ENCODE measurements around the gene SFXN5. TPM values are rescaled to one million over a fixed set of nuclear protein-coding genes. Genes with fewer than 3 reads are reported as not detected.

The SFXN5 gene
- total RNA-seq, 1 experiment from 2014 or later: 11.3 TPM

DNA sequence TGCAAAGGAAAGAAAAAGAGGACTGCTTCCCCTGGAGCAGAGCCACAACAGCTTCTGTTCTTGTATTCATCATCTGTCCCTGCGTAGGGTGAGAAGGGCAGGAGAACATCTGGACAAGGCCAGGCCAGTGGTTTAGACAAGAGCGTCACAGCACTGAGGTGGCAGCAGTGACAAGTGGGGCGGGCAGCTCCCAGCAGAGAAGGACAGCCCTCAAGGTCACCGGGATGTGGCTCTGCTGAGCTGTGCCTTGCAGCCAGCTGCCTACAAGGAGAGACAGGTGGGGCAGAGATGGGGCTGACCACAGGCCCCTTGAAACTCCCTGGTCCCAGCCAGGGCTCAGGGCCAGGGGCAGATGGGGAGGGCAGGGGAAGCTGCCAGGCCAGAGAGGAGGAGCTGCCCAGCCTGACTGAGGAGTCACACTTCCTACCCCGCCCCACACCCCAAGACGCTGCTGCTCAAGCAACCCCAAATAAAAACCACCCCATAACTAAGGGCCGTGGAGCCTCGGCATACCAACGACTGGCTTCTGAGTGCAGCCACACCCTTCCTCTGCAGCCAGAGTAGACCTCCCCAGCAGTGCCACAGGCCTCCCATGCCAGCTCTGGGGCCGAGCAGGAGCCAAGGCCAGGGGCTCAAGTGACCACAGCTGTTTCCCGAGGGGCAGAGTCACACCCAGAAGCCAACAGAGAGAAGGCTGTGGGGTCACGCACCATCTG, 35.9 kb upstream of the SFXN5 start:
- CTCF ChIA-PET: interaction anchor here (0.6 to 1.2 kb wide), 2 partner anchors 11 to 144 kb away, joined by 3 to 5 read pairs; no protein-coding TSS in a partner anchor
- Mint-ChIP-seq H3K27ac (ENCODE audit: unreplicated experiment) (no peak overlapping the region), H3K27me3 (ENCODE audit: unreplicated experiment) (no peaks in the 10 kb centered on the region), H3K36me3 (ENCODE audit: insufficient read depth, unreplicated experiment) (peaks cover 25% of the 10 kb centered on the region), H3K4me1 (ENCODE audit: low read depth, unreplicated experiment) (peaks cover 38% of the 10 kb centered on the region), H3K4me3 (ENCODE audit: low read depth, unreplicated experiment) (no peak overlapping the region), H3K9me3 (ENCODE audit: low read depth, unreplicated experiment) (no peaks in the 10 kb centered on the region)
- DNase-seq: no peak
- TF ChIP-seq, protein P1, sequence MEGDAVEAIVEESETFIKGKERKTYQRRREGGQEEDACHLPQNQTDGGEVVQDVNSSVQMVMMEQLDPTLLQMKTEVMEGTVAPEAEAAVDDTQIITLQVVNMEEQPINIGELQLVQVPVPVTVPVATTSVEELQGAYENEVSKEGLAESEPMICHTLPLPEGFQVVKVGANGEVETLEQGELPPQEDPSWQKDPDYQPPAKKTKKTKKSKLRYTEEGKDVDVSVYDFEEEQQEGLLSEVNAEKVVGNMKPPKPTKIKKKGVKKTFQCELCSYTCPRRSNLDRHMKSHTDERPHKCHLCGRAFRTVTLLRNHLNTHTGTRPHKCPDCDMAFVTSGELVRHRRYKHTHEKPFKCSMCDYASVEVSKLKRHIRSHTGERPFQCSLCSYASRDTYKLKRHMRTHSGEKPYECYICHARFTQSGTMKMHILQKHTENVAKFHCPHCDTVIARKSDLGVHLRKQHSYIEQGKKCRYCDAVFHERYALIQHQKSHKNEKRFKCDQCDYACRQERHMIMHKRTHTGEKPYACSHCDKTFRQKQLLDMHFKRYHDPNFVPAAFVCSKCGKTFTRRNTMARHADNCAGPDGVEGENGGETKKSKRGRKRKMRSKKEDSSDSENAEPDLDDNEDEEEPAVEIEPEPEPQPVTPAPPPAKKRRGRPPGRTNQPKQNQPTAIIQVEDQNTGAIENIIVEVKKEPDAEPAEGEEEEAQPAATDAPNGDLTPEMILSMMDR (IDR thresholded peaks at IDR 0.05; ENCODE audit: unreplicated experiment): no peak
- intact Hi-C loops (cut with micrococcal nuclease; ENCODE audit: unreplicated experiment): no loop called here
- BruUV-seq (replicated peaks): no TSS peak

DNA sequence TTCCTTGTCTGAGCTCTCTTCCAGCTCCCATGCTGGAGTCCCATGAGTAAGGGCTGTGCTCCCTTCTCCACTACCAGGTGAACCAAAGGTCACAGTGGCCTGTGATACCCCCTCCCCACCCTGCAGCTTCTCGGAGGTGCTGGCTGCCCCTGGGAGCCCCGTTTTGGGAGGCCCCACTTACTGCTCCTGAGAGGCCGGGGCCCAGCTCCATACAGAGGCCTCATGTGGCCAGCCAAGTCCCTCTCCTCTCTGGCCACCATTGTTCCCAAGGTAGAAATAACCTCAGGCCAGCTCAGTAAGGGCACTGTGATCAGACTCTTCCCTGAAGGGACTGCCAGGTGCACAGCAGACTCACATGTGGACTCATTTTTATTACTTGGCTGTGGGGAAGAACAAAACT, 35.3 kb upstream of the SFXN5 start:
- no TSS peak for BruUV-seq (replicated peaks)
- DNase-seq: no peak
- Mint-ChIP-seq H3K4me1 (ENCODE audit: low read depth, unreplicated experiment) (peaks cover 38% of the 10 kb centered on the region), H3K4me3 (ENCODE audit: low read depth, unreplicated experiment) (no peak overlapping the region), H3K36me3 (ENCODE audit: insufficient read depth, unreplicated experiment) (peaks cover 19% of the 10 kb centered on the region), H3K9me3 (ENCODE audit: low read depth, unreplicated experiment) (no peaks in the 10 kb centered on the region), H3K27me3 (ENCODE audit: unreplicated experiment) (no peaks in the 10 kb centered on the region), H3K27ac (ENCODE audit: unreplicated experiment) (no peak overlapping the region)
- CTCF ChIA-PET: interaction anchor here (0.6 to 1.2 kb wide), 2 partner anchors 11 to 144 kb away, joined by 3 to 5 read pairs; no protein-coding TSS in a partner anchor
- intact Hi-C loops (cut with micrococcal nuclease; ENCODE audit: unreplicated experiment): no loop called here
- TF ChIP-seq, protein P1 (IDR thresholded peaks at IDR 0.05; ENCODE audit: unreplicated experiment): no peak

GRCh38 chr2:73105511-73105971, 34.0 kb upstream of the SFXN5 start:
- BruUV-seq (replicated peaks): no TSS peak

DNA sequence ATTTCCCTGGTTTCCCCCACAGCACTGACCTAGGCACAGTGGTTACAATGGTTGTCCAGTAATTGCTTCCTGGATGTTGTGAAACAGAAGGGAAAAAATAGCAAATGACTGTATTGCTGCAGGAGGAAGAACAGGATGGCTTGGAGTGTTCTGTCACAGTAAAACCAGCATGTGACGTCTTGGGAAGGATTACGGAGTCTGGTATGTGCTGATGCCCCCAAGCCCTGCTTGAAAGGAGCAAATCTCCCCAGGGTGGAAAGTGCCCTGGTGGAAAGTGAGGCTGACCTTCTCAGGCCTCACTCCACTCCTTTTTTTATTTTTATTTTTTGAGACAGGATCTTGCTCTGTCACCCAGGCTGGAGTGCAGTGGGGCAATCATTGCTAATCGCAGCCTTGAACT, 33.4 kb upstream of the SFXN5 start:
- Mint-ChIP-seq H3K27ac (ENCODE audit: unreplicated experiment) (no peak overlapping the region), H3K4me3 (ENCODE audit: low read depth, unreplicated experiment) (no peak overlapping the region), H3K36me3 (ENCODE audit: insufficient read depth, unreplicated experiment) (peaks cover 11% of the 10 kb centered on the region), H3K27me3 (ENCODE audit: unreplicated experiment) (no peaks in the 10 kb centered on the region), H3K4me1 (ENCODE audit: low read depth, unreplicated experiment) (peaks cover 25% of the 10 kb centered on the region), H3K9me3 (ENCODE audit: low read depth, unreplicated experiment) (no peaks in the 10 kb centered on the region)
- no peak for DNase-seq
- intact Hi-C loops (cut with micrococcal nuclease; ENCODE audit: unreplicated experiment): no loop called here
- CTCF ChIA-PET: no interaction called here
- BruUV-seq (replicated peaks): no TSS peak
- TF ChIP-seq, protein P1 (IDR thresholded peaks at IDR 0.05; ENCODE audit: unreplicated experiment): no peak

More at GRCh38 chr2:73105511-73105971, 34.0 kb upstream of the SFXN5 start:
- Mint-ChIP-seq H3K9me3 (ENCODE audit: low read depth, unreplicated experiment) (no peaks in the 10 kb centered on the region), H3K4me1 (ENCODE audit: low read depth, unreplicated experiment) (peaks cover 32% of the 10 kb centered on the region), H3K4me3 (ENCODE audit: low read depth, unreplicated experiment) (no peak overlapping the region), H3K27ac (ENCODE audit: unreplicated experiment) (no peak overlapping the region), H3K27me3 (ENCODE audit: unreplicated experiment) (no peaks in the 10 kb centered on the region), H3K36me3 (ENCODE audit: insufficient read depth, unreplicated experiment) (peaks cover 9% of the 10 kb centered on the region)
- CTCF ChIA-PET: no interaction called here
- intact Hi-C loops (cut with micrococcal nuclease; ENCODE audit: unreplicated experiment): no loop called here
- no peak for DNase-seq
- TF ChIP-seq, protein P1 (IDR thresholded peaks at IDR 0.05; ENCODE audit: unreplicated experiment): no peak
